ENCODE results near the gene IFNA5. TPM values are rescaled to one million over a fixed set of nuclear protein-coding genes. Genes with fewer than 3 reads are reported as not detected.
A peak's percentile ranks its signal among the peaks of the same experiment; 100 is the strongest.

The IFNA5 gene
- under 1 TPM in 1 of 4 donors, not detected in 3; 0.84 TPM for total RNA-seq

GRCh38 chr9:21305213-21305612 lies at the start of gene IFNA5:
Gene IFNA5, minus strand, starts transcription at chr9:21305313. Its CDS starts 57 bp downstream, at chr9:21305256.
- ATAC-seq (ENCODE audit: low FRiP score) (no peak), DNase-seq (ENCODE audit: low spot score) (no peak)
- TF ChIP-seq CTCF (IDR thresholded peaks at IDR 0.05), result no peak

GRCh38 chr9:21350787-21351186 lies 45.7 kb upstream of the IFNA5 start, which contains the start of gene IFNA6:
Gene IFNA6, minus strand, starts transcription at chr9:21350887. Its CDS starts 0 bp downstream, at chr9:21350887.
- TF ChIP-seq CTCF (IDR thresholded peaks at IDR 0.05), result no peak

GRCh38 chr9:21348430-21348970 lies 43.4 kb upstream of the IFNA5 start:
- TF ChIP-seq CTCF (IDR thresholded peaks at IDR 0.05), result no peak
- ATAC-seq (ENCODE audit: low FRiP score), result no peak
- no peak for DNase-seq (ENCODE audit: low spot score)

More at GRCh38 chr9:21350787-21351186, 45.7 kb upstream of the IFNA5 start, which contains the start of gene IFNA6:
- ATAC-seq (ENCODE audit: low FRiP score), result no peak
- DNase-seq (ENCODE audit: low spot score), result no peak

GRCh38 chr9:21340735-21341134 lies 35.6 kb upstream of the IFNA5 start:
- ATAC-seq (ENCODE audit: low FRiP score) (no peak), DNase-seq (ENCODE audit: low spot score) (no peak)
- TF ChIP-seq CTCF (IDR thresholded peaks at IDR 0.05), result no peak

GRCh38 chr9:21336457-21336856 lies 31.3 kb upstream of the IFNA5 start:
- no peak for ATAC-seq (ENCODE audit: low FRiP score)
- TF ChIP-seq CTCF (IDR thresholded peaks at IDR 0.05), result no peak
- DNase-seq (ENCODE audit: low spot score), result no peak

GRCh38 chr9:21334701-21335632 lies 29.9 kb upstream of the IFNA5 start, which contains the start of gene KLHL9:
Gene KLHL9, minus strand, starts transcription at chr9:21335404. Its CDS starts 545 bp downstream, at chr9:21334859.
- DNase-seq (ENCODE audit: low spot score) (peak; percentile 54), ATAC-seq (ENCODE audit: low FRiP score) (peak; percentile 97)

More at GRCh38 chr9:21334701-21335632, 29.9 kb upstream of the IFNA5 start, which contains the start of gene KLHL9:
- no peak for TF ChIP-seq CTCF (IDR thresholded peaks at IDR 0.05)

Data from omental fat pad (tissue), 4 donors.